Anterior cingulate cortex (tissue), 58 donors: ENCODE results near the gene PDRG1.

Experiments used
- DNase-seq, 58 donors: peaks; one replicate each; lab custom pipeline; 2025; lab: John Stamatoyannopoulos, UW

Gene PDRG1

GRCh38 chr20:31951530-31952453, at the start of gene PDRG1:
Gene PDRG1 (minus strand): TSS chr20:31952046. CDS start chr20:31951961, 85 bp downstream.
- peak; percentile 49 to 93 (median 82) for DNase-seq

GRCh38 chr20:31998246-31998645, 46.4 kb upstream of the PDRG1 start:
- DNase-seq: no peak

GRCh38 chr20:31996996-31997395, 45.1 kb upstream of the PDRG1 start:
- DNase-seq: no peak

- no peak for DNase-seq
Measured at GRCh38 chr20:31992086-31992485, 40.2 kb upstream of the PDRG1 start.

GRCh38 chr20:31991339-31991705, 39.5 kb upstream of the PDRG1 start:
- DNase-seq: peak in 1 of 58 donors; percentile 3

GRCh38 chr20:31990641-31991338, 38.9 kb upstream of the PDRG1 start:
- DNase-seq: no peak

GRCh38 chr20:31989030-31989645, 37.3 kb upstream of the PDRG1 start:
- peak in 18 of 58 donors; percentile 6 to 67 (median 25) for DNase-seq

- no peak for DNase-seq
Measured at GRCh38 chr20:31988430-31989015, 36.7 kb upstream of the PDRG1 start.

- peak in 2 of 58 donors; percentile 1 to 11 for DNase-seq
Measured at GRCh38 chr20:31987744-31988143, 35.9 kb upstream of the PDRG1 start.

- DNase-seq: peak in 34 of 58 donors; percentile 7 to 79 (median 38)
Measured at GRCh38 chr20:31984981-31985471, 33.2 kb upstream of the PDRG1 start.

- DNase-seq: no peak
Measured at GRCh38 chr20:31981784-31982183, 29.9 kb upstream of the PDRG1 start.

- no peak for DNase-seq
Measured at GRCh38 chr20:31979713-31980426, 28.0 kb upstream of the PDRG1 start.

GRCh38 chr20:31977080-31977479, 25.2 kb upstream of the PDRG1 start:
- DNase-seq: no peak

GRCh38 chr20:31975874-31976273, 24.0 kb upstream of the PDRG1 start:
- DNase-seq: no peak

- no peak for DNase-seq
Measured at GRCh38 chr20:31974951-31975487, 23.2 kb upstream of the PDRG1 start.

- DNase-seq: no peak
Measured at GRCh38 chr20:31974296-31974695, 22.4 kb upstream of the PDRG1 start.

GRCh38 chr20:31972471-31973021, 20.7 kb upstream of the PDRG1 start:
- no peak for DNase-seq

- no peak for DNase-seq
Measured at GRCh38 chr20:31969991-31970390, 18.1 kb upstream of the PDRG1 start.
